Testis (tissue), 2 donors: ENCODE results near the gene GPC4.

ENCODE experiments used
- POLR2A ChIP-seq: fragments of 450-650 bp; IDR thresholded peaks from one replicate; pipeline ENCODE4 v1.6.1; 2017; ENCODE audit warnings: antibody characterized with exemption, mild to moderate bottlenecking, moderate library complexity
- TF ChIP-seq, protein P1 (sequence below), 3 experiments: fragments of 450-650 bp in 2 of 3; fragments of 200-600 bp in 1 of 3; sonication (generic) in 1 of 3; IDR thresholded peaks; one replicate each; pipeline ENCODE4 v1.5.1; 2016 to 2019; ENCODE audit warnings: antibody characterized with exemption in 3 of 3, mild to moderate bottlenecking in 2 of 3, moderate library complexity in 1 of 3

- TF ChIP-seq, protein P1, sequence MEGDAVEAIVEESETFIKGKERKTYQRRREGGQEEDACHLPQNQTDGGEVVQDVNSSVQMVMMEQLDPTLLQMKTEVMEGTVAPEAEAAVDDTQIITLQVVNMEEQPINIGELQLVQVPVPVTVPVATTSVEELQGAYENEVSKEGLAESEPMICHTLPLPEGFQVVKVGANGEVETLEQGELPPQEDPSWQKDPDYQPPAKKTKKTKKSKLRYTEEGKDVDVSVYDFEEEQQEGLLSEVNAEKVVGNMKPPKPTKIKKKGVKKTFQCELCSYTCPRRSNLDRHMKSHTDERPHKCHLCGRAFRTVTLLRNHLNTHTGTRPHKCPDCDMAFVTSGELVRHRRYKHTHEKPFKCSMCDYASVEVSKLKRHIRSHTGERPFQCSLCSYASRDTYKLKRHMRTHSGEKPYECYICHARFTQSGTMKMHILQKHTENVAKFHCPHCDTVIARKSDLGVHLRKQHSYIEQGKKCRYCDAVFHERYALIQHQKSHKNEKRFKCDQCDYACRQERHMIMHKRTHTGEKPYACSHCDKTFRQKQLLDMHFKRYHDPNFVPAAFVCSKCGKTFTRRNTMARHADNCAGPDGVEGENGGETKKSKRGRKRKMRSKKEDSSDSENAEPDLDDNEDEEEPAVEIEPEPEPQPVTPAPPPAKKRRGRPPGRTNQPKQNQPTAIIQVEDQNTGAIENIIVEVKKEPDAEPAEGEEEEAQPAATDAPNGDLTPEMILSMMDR (IDR thresholded peaks at IDR 0.05): no peak
- TF ChIP-seq POLR2A: no peak
Measured at GRCh38 chrX:133384454-133384853, 30.8 kb downstream of the GPC4 start.
